ENCODE measurements around the gene SNED1.

The SNED1 gene

GRCh38 chr2:241141214-241141770 lies 142.9 kb downstream of the SNED1 start:
- H4K20me1 ChIP-seq (ENCODE audit: insufficient read depth, low read length, poor library complexity, severe bottlenecking): peaks cover 3% of the 10 kb centered on the region
- H3K4me3 ChIP-seq (ENCODE audit: low read length, poor library complexity, severe bottlenecking): no peak overlapping the region
- H3K4me2 ChIP-seq (ENCODE audit: low read depth, low read length, poor library complexity, severe bottlenecking): no peak overlapping the region
- peaks cover 20% of the 10 kb centered on the region; the same call in 1 of the 2 replicates for H3K79me2 ChIP-seq (ENCODE audit: insufficient read depth, low read length)
- peaks cover 27% of the 10 kb centered on the region; the same call in 1 of the 2 replicates for H3K36me3 ChIP-seq (ENCODE audit: insufficient read depth, low read length)
- TF ChIP-seq CTCF (conservative IDR thresholded peaks at IDR 0.05; ENCODE audit: low read length): no peak
- TF ChIP-seq EZH2phosphoT487 (IDR thresholded peaks at IDR 0.05; ENCODE audit: borderline replicate concordance): no peak
- no peaks in the 10 kb centered on the region for H3K4me1 ChIP-seq (ENCODE audit: insufficient read depth, low read length, poor library complexity, severe bottlenecking)
- H3K9me3 ChIP-seq (ENCODE audit: insufficient read depth, low read depth, low read length): no peaks in the 10 kb centered on the region
- no peak overlapping the region for H3K9ac ChIP-seq (ENCODE audit: low read depth, low read length, poor library complexity, severe bottlenecking)
- H3K9me2 ChIP-seq (replicated peaks; ENCODE audit: low read depth, low read length): no peaks in the 10 kb centered on the region
- H3K27me3 ChIP-seq (ENCODE audit: insufficient read depth, low read length, poor library complexity, severe bottlenecking): no peaks in the 10 kb centered on the region
- no peaks in the 10 kb centered on the region for H3F3A ChIP-seq (ENCODE audit: low read depth)
- H2AFZ ChIP-seq (ENCODE audit: low read length): no peak overlapping the region

GRCh38 chr2:241142063-241142462 lies 143.6 kb downstream of the SNED1 start:
- peaks cover 22% of the 10 kb centered on the region; the same call in 1 of the 2 replicates for H3K79me2 ChIP-seq (ENCODE audit: insufficient read depth, low read length)
- no peak overlapping the region for H3K9ac ChIP-seq (ENCODE audit: low read depth, low read length, poor library complexity, severe bottlenecking)
- H3K4me2 ChIP-seq (ENCODE audit: low read depth, low read length, poor library complexity, severe bottlenecking): no peak overlapping the region
- H3K4me3 ChIP-seq (ENCODE audit: low read length, poor library complexity, severe bottlenecking): no peak overlapping the region
- H3F3A ChIP-seq (ENCODE audit: low read depth): no peaks in the 10 kb centered on the region
- no peaks in the 10 kb centered on the region for H3K4me1 ChIP-seq (ENCODE audit: insufficient read depth, low read length, poor library complexity, severe bottlenecking)
- H3K36me3 ChIP-seq (ENCODE audit: insufficient read depth, low read length): peaks cover 24% of the 10 kb centered on the region; the same call in 1 of the 2 replicates
- H3K9me3 ChIP-seq (ENCODE audit: insufficient read depth, low read depth, low read length): no peaks in the 10 kb centered on the region
- no peak for TF ChIP-seq CTCF (conservative IDR thresholded peaks at IDR 0.05; ENCODE audit: low read length)
- no peak for TF ChIP-seq EZH2phosphoT487 (IDR thresholded peaks at IDR 0.05; ENCODE audit: borderline replicate concordance)
- H3K27me3 ChIP-seq (ENCODE audit: insufficient read depth, low read length, poor library complexity, severe bottlenecking): no peaks in the 10 kb centered on the region
- H3K9me2 ChIP-seq (replicated peaks; ENCODE audit: low read depth, low read length): no peaks in the 10 kb centered on the region
- no peak overlapping the region for H2AFZ ChIP-seq (ENCODE audit: low read length)
- peaks cover 9% of the 10 kb centered on the region for H4K20me1 ChIP-seq (ENCODE audit: insufficient read depth, low read length, poor library complexity, severe bottlenecking)

GRCh38 chr2:241142593-241142992 lies 144.2 kb downstream of the SNED1 start:
- Histone ChIP-seq H3K4me2 (ENCODE audit: low read depth, low read length, poor library complexity, severe bottlenecking) (no peak overlapping the region), H3K9me3 (ENCODE audit: insufficient read depth, low read depth, low read length) (no peaks in the 10 kb centered on the region), H3K4me1 (ENCODE audit: insufficient read depth, low read length, poor library complexity, severe bottlenecking) (peaks cover under 1% of the 10 kb centered on the region), H3K79me2 (ENCODE audit: insufficient read depth, low read length) (peaks cover 23% of the 10 kb centered on the region; the same call in 1 of the 2 replicates), H4K20me1 (ENCODE audit: insufficient read depth, low read length, poor library complexity, severe bottlenecking) (peaks cover 10% of the 10 kb centered on the region), H3F3A (ENCODE audit: low read depth) (no peaks in the 10 kb centered on the region), H3K36me3 (ENCODE audit: insufficient read depth, low read length) (peaks cover 23% of the 10 kb centered on the region; the same call in 1 of the 2 replicates), H3K9me2 (replicated peaks; ENCODE audit: low read depth, low read length) (no peaks in the 10 kb centered on the region), H2AFZ (ENCODE audit: low read length) (no peak overlapping the region), H3K27me3 (ENCODE audit: insufficient read depth, low read length, poor library complexity, severe bottlenecking) (no peaks in the 10 kb centered on the region), H3K4me3 (ENCODE audit: low read length, poor library complexity, severe bottlenecking) (no peak overlapping the region), H3K9ac (ENCODE audit: low read depth, low read length, poor library complexity, severe bottlenecking) (no peak overlapping the region)
- TF ChIP-seq EZH2phosphoT487 (IDR thresholded peaks at IDR 0.05; ENCODE audit: borderline replicate concordance): no peak
- TF ChIP-seq CTCF (conservative IDR thresholded peaks at IDR 0.05; ENCODE audit: low read length): no peak

All from Loucy (cell line).